ENCODE results near the gene HAGHL.

- TF ChIP-seq CTCF (IDR thresholded peaks at IDR 0.05) = no peak
- no peak for TF ChIP-seq ZFX (IDR thresholded peaks at IDR 0.05; ENCODE audit: borderline replicate concordance)
These were observed 12.8 kb upstream of the HAGHL start for GRCh38 chr16:714079-714478.

All from 22Rv1 (cell line).